Astrocyte (in vitro differentiated cells and primary cell): ENCODE results near the gene RAPGEF5. TPM values are rescaled to one million over a fixed set of nuclear protein-coding genes. Genes with fewer than 3 reads are reported as not detected.

ENCODE experiments used
- DNase-seq: peaks from one replicate; pipeline ENCODE4 v3.0.0-alpha.2; 2010; ENCODE audit warnings: low read depth
- FAIRE-seq: peaks from 2 replicates; lab custom pipeline; 2011; peaks lifted over from hg19 to GRCh38; lab: Jason Lieb, UNC
- H2AFZ ChIP-seq: 2 replicates; pipeline ENCODE4 v1.6.0; 2012; ENCODE audit warnings: low read depth, low read length, inconsistent platforms
- H3K27ac ChIP-seq: 2 replicates; pipeline ENCODE4 v1.5.1; 2011; ENCODE audit warnings: low read depth, low read length, inconsistent platforms
- H3K27me3 ChIP-seq: 2 replicates; pipeline ENCODE4 v1.6.0; 2011; ENCODE audit warnings: low read length, inconsistent platforms; ENCODE audit not compliant: insufficient read depth
- H3K36me3 ChIP-seq: 2 replicates; pipeline ENCODE4 v1.5.1; 2011; ENCODE audit warnings: low read length, inconsistent platforms; ENCODE audit not compliant: insufficient read depth
- H3K4me1 ChIP-seq: 2 replicates; pipeline ENCODE4 v1.5.1; 2011; ENCODE audit warnings: low read length, inconsistent platforms; ENCODE audit not compliant: insufficient read depth
- H3K4me2 ChIP-seq: 2 replicates; pipeline ENCODE4 v1.6.0; 2012; ENCODE audit warnings: low read length, inconsistent platforms
- H3K4me3 ChIP-seq: 2 replicates; pipeline ENCODE4 v1.5.1; 2011; ENCODE audit warnings: low read depth, mild to moderate bottlenecking, low read length, inconsistent platforms; ENCODE audit not compliant: insufficient read depth
- H3K79me2 ChIP-seq: 2 replicates; pipeline ENCODE4 v1.6.0; 2012; ENCODE audit warnings: mild to moderate bottlenecking, low read length, inconsistent platforms; ENCODE audit not compliant: insufficient read depth
- H3K9ac ChIP-seq: 2 replicates; pipeline ENCODE4 v1.6.0; 2012; ENCODE audit warnings: mild to moderate bottlenecking, low read length, inconsistent platforms
- H3K9me3 ChIP-seq: 2 replicates; pipeline ENCODE4 v1.5.1; 2012; ENCODE audit warnings: low read depth, mild to moderate bottlenecking, low read length, inconsistent platforms; ENCODE audit not compliant: insufficient read depth
- H4K20me1 ChIP-seq: 2 replicates; pipeline ENCODE4 v1.6.0; 2012; ENCODE audit warnings: low read length, inconsistent platforms; ENCODE audit not compliant: insufficient read depth
- H3K27ac Mint-ChIP-seq: one replicate; pipeline ENCODE4 v1.8.0; 2021; ENCODE audit warnings: mild to moderate bottlenecking, mixed read lengths; ENCODE audit not compliant: unreplicated experiment
- H3K27me3 Mint-ChIP-seq: one replicate; pipeline ENCODE4 v1.8.0; 2021; ENCODE audit warnings: low read depth, mixed read lengths; ENCODE audit not compliant: unreplicated experiment
- H3K36me3 Mint-ChIP-seq: one replicate; pipeline ENCODE4 v1.8.0; 2021; ENCODE audit warnings: low read depth, mixed read lengths; ENCODE audit not compliant: unreplicated experiment
- H3K4me1 Mint-ChIP-seq: one replicate; pipeline ENCODE4 v1.8.0; 2021; ENCODE audit warnings: low read depth, mixed read lengths; ENCODE audit not compliant: unreplicated experiment
- H3K4me3 Mint-ChIP-seq: one replicate; pipeline ENCODE4 v1.8.0; 2021; ENCODE audit warnings: mild to moderate bottlenecking, moderate library complexity, mixed read lengths; ENCODE audit not compliant: unreplicated experiment
- H3K9me3 Mint-ChIP-seq: one replicate; pipeline ENCODE4 v1.8.0; 2021; ENCODE audit warnings: mild to moderate bottlenecking, mixed read lengths; ENCODE audit not compliant: unreplicated experiment
- EZH2 ChIP-seq: IDR thresholded peaks from 2 replicates; pipeline ENCODE4 v1.6.1; 2012; ENCODE audit warnings: mild to moderate bottlenecking, low read length, inconsistent platforms; ENCODE audit not compliant: insufficient read depth
- total RNA-seq: library from RNA; stranded (reverse); gene quantifications from 2 replicates; pipeline ENCODE4 v1.2.1, GENCODE V29; 2021
- TF ChIP-seq, protein P1 (sequence below): IDR thresholded peaks from 2 replicates; pipeline ENCODE4 v1.5.1; 2011; ENCODE audit warnings: low read depth, mild to moderate bottlenecking, inconsistent platforms, low read length, moderate library complexity; ENCODE audit not compliant: insufficient read depth

RAPGEF5 gene
- total RNA-seq, 1 donor from 2014 or later = 1.0 TPM

DNA sequence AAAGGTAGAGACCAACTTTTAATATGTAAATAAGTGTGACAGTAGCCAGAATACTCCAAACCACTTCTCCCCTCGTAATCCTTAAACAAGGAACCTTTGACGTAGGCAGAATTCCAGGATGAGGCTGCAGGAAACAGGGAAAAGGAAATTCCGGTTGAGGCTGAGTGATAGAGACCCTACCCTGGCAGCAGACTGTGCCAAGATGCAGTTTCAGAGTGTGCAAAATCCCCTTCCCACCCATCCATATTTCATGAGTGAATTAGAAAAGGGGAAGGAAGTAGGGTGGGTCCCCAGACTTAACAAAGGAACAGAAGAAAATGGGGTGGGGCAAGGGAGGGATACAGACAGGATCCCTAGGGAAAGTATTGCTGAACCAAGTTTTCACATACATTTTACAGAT lies 143.0 kb downstream of the RAPGEF5 start:
- no peaks in the 10 kb centered on the region for H3K4me1 ChIP-seq
- H3K4me2 ChIP-seq = no peak overlapping the region
- no peaks in the 10 kb centered on the region for H3K79me2 ChIP-seq
- H4K20me1 ChIP-seq = no peaks in the 10 kb centered on the region
- H3K4me3 Mint-ChIP-seq = no peak overlapping the region
- no peaks in the 10 kb centered on the region for H3K9me3 ChIP-seq
- peaks cover 1% of the 10 kb centered on the region for H3K27me3 Mint-ChIP-seq
- no peak overlapping the region for H2AFZ ChIP-seq
- H3K4me1 Mint-ChIP-seq = peaks cover 6% of the 10 kb centered on the region
- H3K9me3 Mint-ChIP-seq = no peaks in the 10 kb centered on the region
- H3K27ac Mint-ChIP-seq = no peak overlapping the region
- H3K36me3 ChIP-seq = no peaks in the 10 kb centered on the region
- H3K27ac ChIP-seq = no peak overlapping the region
- TF ChIP-seq, protein P1, sequence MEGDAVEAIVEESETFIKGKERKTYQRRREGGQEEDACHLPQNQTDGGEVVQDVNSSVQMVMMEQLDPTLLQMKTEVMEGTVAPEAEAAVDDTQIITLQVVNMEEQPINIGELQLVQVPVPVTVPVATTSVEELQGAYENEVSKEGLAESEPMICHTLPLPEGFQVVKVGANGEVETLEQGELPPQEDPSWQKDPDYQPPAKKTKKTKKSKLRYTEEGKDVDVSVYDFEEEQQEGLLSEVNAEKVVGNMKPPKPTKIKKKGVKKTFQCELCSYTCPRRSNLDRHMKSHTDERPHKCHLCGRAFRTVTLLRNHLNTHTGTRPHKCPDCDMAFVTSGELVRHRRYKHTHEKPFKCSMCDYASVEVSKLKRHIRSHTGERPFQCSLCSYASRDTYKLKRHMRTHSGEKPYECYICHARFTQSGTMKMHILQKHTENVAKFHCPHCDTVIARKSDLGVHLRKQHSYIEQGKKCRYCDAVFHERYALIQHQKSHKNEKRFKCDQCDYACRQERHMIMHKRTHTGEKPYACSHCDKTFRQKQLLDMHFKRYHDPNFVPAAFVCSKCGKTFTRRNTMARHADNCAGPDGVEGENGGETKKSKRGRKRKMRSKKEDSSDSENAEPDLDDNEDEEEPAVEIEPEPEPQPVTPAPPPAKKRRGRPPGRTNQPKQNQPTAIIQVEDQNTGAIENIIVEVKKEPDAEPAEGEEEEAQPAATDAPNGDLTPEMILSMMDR = no peak
- TF ChIP-seq EZH2 = no peak
- no peaks in the 10 kb centered on the region for H3K36me3 Mint-ChIP-seq
- no peak overlapping the region for H3K4me3 ChIP-seq
- no peaks in the 10 kb centered on the region for H3K27me3 ChIP-seq
- DNase-seq = no peak
- FAIRE-seq = no peak
- H3K9ac ChIP-seq = no peak overlapping the region

DNA sequence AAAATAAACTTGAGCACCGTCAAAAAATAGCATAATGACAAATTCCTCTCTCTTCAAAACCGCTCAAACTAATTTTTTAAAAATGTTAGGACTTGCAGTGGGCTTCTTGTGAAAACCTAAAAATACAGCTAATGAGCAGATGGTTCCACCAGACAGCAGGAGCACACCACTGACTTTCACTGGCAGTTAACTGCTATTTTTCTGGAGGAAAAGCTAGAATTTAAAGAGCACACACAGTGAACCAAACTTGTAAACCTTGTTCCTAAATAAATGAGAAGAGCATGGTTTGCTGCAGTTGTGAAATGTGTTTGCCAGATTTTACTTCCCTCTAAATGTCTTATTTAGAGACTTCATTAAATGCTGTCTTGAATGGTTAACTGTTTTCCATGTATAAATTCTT lies 143.9 kb downstream of the RAPGEF5 start:
- Mint-ChIP-seq H3K36me3 (no peaks in the 10 kb centered on the region), H3K27me3 (peaks cover 1% of the 10 kb centered on the region), H3K27ac (no peak overlapping the region), H3K4me1 (peaks cover 6% of the 10 kb centered on the region), H3K9me3 (no peaks in the 10 kb centered on the region), H3K4me3 (no peak overlapping the region)
- no peak for FAIRE-seq
- Histone ChIP-seq H3K4me1 (no peaks in the 10 kb centered on the region), H3K27ac (no peak overlapping the region), H3K9ac (no peak overlapping the region), H3K27me3 (no peaks in the 10 kb centered on the region), H3K4me3 (no peak overlapping the region), H3K9me3 (no peaks in the 10 kb centered on the region), H3K79me2 (no peaks in the 10 kb centered on the region), H3K36me3 (no peaks in the 10 kb centered on the region), H2AFZ (no peak overlapping the region), H4K20me1 (no peaks in the 10 kb centered on the region), H3K4me2 (no peak overlapping the region)
- no peak for DNase-seq
- TF ChIP-seq EZH2 = no peak
- TF ChIP-seq, protein P1 = no peak

DNA sequence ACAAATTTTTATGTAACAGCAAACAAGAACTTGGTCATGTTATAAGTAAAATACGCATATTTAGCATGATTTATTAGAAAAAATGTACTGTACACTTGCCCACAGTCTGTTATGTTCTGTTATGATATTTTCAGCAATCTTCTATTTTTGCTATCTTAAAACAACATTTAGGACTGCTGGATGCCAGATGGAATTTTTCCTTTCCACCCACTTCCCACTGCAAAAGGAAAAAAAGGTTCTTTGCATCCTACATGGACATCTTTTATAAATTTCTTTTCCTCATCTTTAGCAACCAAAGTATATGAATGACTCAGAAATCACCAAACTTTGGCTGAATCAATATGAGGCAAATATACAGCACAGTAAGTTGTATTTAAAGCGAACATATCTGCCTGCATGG lies 146.0 kb downstream of the RAPGEF5 start:
- Histone ChIP-seq H3K4me2 (no peak overlapping the region), H3K27me3 (no peaks in the 10 kb centered on the region), H3K36me3 (no peaks in the 10 kb centered on the region), H3K27ac (no peak overlapping the region), H3K4me3 (no peak overlapping the region), H3K4me1 (no peaks in the 10 kb centered on the region), H2AFZ (no peak overlapping the region), H3K79me2 (no peaks in the 10 kb centered on the region), H3K9ac (no peak overlapping the region), H4K20me1 (no peaks in the 10 kb centered on the region), H3K9me3 (no peaks in the 10 kb centered on the region)
- DNase-seq = no peak
- no peaks in the 10 kb centered on the region for H3K9me3 Mint-ChIP-seq
- TF ChIP-seq, protein P1 = no peak
- no peak for TF ChIP-seq EZH2
- H3K27me3 Mint-ChIP-seq = peaks cover 1% of the 10 kb centered on the region
- no peak overlapping the region for H3K4me3 Mint-ChIP-seq
- H3K27ac Mint-ChIP-seq = no peak overlapping the region
- H3K4me1 Mint-ChIP-seq = peaks cover 6% of the 10 kb centered on the region
- H3K36me3 Mint-ChIP-seq = no peaks in the 10 kb centered on the region
- FAIRE-seq = no peak
